Dendritic cell treated with granulocyte-macrophage colony-stimulating factor and Interleukin-4, amounts not matched to agents 40 ng/mL and 50 ng/mL, for 4 days (primary cell): ENCODE measurements around the gene CCNF.

Experiments used
- H3K27ac Mint-ChIP-seq: one replicate; pipeline ENCODE4 v1.8.0; 2022; ENCODE audit warnings: mild to moderate bottlenecking, mixed read lengths
- H3K27me3 Mint-ChIP-seq: one replicate; pipeline ENCODE4 v1.8.0; 2022; ENCODE audit warnings: mild to moderate bottlenecking, mixed read lengths
- H3K36me3 Mint-ChIP-seq: one replicate; pipeline ENCODE4 v1.8.0; 2022; ENCODE audit warnings: low read depth, mixed read lengths
- H3K4me1 Mint-ChIP-seq: one replicate; pipeline ENCODE4 v1.8.0; 2022; ENCODE audit warnings: low read depth, mixed read lengths
- H3K4me3 Mint-ChIP-seq: one replicate; pipeline ENCODE4 v1.8.0; 2022; ENCODE audit warnings: mild to moderate bottlenecking, moderate library complexity, mixed read lengths
- H3K9me3 Mint-ChIP-seq: one replicate; pipeline ENCODE4 v1.8.0; 2022; ENCODE audit warnings: mixed read lengths
- intact Hi-C: fragments of 100-400 bp; cut with micrococcal nuclease; formaldehyde crosslinking; loops from one replicate; pipeline ENCODE4 v1.15.0; 2022

Gene CCNF

DNA sequence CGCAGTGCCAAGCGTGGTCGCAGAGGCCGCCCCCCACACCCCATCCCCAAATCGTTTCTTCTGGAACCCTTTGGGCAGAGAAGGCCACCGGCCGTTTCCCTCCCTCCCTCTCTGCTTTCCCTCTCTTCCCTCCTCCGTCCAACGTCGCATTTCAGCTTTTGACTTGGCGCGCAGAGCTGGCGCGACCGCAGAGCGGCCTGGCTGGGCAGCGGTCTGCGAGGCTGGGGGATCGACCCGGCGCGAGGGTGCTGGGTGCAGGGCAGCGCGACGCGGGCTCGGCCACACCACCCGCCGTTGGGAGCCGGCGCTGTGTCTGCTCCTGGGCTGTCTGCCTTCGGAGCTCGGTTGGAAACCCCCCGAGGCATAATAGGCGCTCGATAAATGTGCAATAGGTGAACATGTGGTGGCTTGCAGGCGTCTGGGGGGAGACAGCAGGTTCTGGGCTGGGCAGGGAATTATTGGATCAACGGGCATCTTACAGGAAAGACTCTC is 39.0 kb downstream of the CCNF start:
- H3K27ac Mint-ChIP-seq, result no peak overlapping the region
- H3K4me3 Mint-ChIP-seq, result peak overlapping the region; percentile 70
- no peaks in the 10 kb centered on the region for H3K36me3 Mint-ChIP-seq
- peaks cover 48% of the 10 kb centered on the region for H3K4me1 Mint-ChIP-seq
- H3K9me3 Mint-ChIP-seq, result no peaks in the 10 kb centered on the region
- peaks cover 63% of the 10 kb centered on the region for H3K27me3 Mint-ChIP-seq
- intact Hi-C loops, result no loop called here

DNA sequence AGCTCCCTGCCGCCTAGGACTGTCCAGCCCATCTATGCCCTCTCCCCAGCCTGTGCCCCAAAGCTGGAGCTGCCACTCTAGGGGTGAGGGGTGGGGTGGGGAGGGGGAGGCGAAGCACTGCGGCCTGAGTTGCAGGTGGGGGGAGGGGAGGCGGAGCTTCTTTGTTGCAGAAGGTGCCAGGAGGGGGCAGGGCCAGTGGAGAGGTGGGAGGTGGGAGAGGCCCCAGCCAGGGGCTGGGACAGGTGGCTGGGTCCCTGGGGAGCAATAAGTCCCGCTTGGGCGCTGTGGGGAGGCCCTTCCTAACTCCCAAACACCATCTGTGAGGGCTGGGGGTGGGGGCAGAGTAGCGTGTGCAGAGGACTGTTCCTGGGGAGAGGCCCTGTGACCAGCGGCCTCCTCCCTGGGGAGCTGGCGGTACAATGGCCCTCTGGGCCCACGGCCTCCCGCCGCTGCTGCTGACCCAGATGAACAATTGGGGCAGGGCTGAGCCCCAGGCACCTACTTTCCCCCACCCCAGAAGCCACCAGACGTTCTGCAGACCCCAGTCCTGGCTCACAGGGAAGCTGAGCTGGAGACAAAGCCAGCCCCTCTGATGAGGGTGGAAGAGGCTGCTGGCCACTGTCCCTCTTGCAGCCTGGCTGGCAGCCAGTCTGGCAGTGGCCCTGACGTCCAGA is 39.6 kb downstream of the CCNF start:
- Mint-ChIP-seq H3K27ac (no peak overlapping the region), H3K4me3 (no peak overlapping the region), H3K27me3 (peaks cover 67% of the 10 kb centered on the region), H3K4me1 (peaks cover 46% of the 10 kb centered on the region), H3K9me3 (no peaks in the 10 kb centered on the region), H3K36me3 (no peaks in the 10 kb centered on the region)
- intact Hi-C loops, result no loop called here

DNA sequence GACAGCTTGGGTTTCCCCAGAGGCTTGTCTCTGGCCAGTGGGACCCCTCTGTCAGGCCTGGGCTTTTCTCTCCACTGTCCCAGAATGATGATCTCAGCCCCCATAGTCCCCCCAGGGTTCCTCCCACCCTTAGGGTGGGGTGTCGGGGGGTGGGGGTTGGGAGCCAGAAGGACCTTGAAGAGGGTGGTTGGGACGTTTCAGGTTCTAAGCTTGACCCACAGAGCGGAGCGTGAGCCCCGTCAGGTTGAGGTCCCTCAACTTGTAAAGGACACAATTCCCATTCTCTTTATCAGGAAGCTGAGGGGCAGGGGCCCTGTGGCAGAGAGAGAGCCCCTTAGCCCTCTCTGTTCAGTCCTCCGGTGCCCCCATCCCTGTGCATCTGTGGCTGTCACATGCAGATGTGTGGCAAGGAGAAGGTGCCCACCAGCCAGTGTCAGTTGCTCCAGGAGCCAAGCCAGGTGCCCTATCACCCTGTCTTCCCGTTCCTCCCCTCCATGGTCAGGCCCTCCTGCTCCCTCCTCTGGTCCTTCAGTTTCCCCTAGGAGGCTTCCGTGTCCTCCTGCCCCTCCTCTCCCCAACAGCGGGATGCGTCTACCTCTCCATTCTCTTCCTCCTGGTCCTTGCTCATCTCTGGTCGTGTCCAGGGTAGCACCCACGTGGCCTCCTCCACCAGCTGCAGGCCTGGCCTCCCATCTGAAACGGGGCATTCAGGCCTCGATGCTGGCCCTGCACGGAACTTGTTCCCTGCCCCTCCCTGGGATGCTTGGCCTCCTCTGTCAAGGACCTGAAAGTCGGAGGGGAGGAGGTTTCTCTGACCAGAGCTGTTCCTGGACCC is 40.4 kb downstream of the CCNF start:
- Mint-ChIP-seq H3K9me3 (no peaks in the 10 kb centered on the region), H3K27ac (no peak overlapping the region), H3K4me1 (peaks cover 42% of the 10 kb centered on the region), H3K27me3 (peaks cover 67% of the 10 kb centered on the region), H3K4me3 (no peak overlapping the region), H3K36me3 (peaks cover 1% of the 10 kb centered on the region)
- intact Hi-C loops, result no loop called here

DNA sequence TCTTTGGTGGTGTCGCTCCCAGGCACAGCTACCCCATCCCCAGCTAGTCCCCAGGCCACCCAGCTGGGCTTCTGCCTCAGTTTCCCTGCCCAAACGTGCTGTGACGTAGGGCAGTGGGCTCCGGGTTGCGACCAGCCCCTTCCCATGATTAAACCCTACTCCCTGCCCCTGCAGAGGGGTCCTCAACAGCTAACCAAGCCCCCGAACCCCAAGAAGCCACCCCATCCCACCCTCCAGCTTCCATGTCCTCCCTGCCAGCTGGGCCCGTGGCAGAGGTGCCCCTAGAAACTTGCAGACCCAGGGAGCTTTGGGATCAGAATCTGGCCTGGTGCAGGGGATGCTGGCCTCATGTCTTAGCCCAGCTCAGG is 41.0 kb downstream of the CCNF start:
- Mint-ChIP-seq H3K27me3 (peaks cover 67% of the 10 kb centered on the region), H3K9me3 (no peaks in the 10 kb centered on the region), H3K4me1 (peaks cover 42% of the 10 kb centered on the region), H3K36me3 (peaks cover 5% of the 10 kb centered on the region), H3K4me3 (no peak overlapping the region), H3K27ac (no peak overlapping the region)
- intact Hi-C loops, result no loop called here

DNA sequence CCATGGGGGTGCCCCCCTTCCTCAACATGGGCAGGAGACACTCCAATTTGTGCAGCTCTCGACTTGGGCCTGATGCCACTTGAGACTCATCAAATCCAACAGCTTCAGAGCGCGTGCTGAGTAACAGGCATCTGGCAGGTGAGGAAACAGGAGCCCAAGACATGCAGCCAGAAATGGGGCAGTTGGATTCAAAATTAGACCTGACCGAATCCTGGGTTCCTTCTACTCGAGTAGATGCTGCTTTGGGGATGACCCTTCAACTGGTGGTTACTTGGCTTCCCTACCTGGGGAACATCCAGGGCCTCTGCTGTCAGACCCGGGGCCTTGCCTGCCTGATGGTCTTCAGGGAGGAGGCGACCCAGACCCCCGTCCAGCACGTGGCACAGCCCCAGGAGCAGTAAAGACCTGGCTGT is 41.4 kb downstream of the CCNF start:
- no peak overlapping the region for H3K27ac Mint-ChIP-seq
- H3K9me3 Mint-ChIP-seq, result no peaks in the 10 kb centered on the region
- peaks cover 5% of the 10 kb centered on the region for H3K36me3 Mint-ChIP-seq
- peaks cover 42% of the 10 kb centered on the region for H3K4me1 Mint-ChIP-seq
- H3K27me3 Mint-ChIP-seq, result peaks cover 67% of the 10 kb centered on the region
- H3K4me3 Mint-ChIP-seq, result no peak overlapping the region
- intact Hi-C loops, result no loop called here

DNA sequence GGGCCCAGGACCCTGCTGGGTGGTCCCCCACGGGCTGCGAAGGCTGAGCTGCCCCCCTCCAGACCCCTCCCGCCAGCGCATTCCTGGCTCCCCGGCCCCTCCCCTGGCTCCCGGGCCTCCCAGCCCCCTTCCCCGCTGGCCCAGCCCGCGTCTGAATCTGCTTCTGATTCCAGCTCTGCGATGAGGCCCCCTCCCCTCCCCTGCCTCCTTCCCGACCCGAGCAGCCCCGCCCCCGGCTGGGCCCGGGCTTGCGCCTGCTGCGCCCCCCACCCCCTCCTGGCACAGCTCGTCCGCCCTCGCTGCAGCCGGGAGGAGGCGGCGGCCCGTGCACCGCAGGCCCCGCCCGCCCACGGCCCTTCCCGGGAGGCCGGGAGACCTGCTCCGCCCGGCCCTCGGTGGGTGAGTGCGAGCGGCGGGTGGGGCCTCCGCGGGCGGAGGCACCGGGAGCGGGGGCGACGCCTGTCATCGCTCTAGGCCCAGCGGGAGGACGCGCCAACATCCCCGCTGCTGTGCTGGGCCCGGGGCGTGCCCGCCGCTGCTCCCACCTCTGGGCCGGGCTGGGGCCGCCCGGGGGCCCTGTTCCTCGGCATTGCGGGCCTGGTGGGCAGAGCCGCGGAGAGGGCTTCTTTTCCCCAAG is 41.9 kb downstream of the CCNF start, which contains the start of gene NTN3:
Gene NTN3, plus strand, starts transcription at position 282 of the 637 bp plus-strand sequence. CDS start 405 bp downstream, outside the sequence.
- Mint-ChIP-seq H3K4me3 (no peak within 1 kb of the TSS), H3K4me1 (peaks cover 47% of the 10 kb centered on the region), H3K27ac (no peak within 1 kb of the TSS), H3K27me3 (peaks cover 64% of the 10 kb centered on the region), H3K9me3 (no peaks in the 10 kb centered on the region), H3K36me3 (peaks cover 5% of the 10 kb centered on the region)
- intact Hi-C loops, result no loop called here

DNA sequence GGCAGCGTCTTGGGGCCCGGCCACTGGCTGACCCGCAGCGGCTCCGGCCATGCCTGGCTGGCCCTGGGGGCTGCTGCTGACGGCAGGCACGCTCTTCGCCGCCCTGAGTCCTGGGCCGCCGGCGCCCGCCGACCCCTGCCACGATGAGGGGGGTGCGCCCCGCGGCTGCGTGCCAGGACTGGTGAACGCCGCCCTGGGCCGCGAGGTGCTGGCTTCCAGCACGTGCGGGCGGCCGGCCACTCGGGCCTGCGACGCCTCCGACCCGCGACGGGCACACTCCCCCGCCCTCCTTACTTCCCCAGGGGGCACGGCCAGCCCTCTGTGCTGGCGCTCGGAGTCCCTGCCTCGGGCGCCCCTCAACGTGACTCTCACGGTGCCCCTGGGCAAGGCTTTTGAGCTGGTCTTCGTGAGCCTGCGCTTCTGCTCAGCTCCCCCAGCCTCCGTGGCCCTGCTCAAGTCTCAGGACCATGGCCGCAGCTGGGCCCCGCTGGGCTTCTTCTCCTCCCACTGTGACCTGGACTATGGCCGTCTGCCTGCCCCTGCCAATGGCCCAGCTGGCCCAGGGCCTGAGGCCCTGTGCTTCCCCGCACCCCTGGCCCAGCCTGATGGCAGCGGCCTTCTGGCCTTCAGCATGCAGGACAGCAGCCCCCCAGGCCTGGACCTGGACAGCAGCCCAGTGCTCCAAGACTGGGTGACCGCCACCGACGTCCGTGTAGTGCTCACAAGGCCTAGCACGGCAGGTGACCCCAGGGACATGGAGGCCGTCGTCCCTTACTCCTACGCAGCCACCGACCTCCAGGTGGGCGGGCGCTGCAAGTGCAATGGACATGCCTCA is 42.6 kb downstream of the CCNF start:
- intact Hi-C loops, result no loop called here
- Mint-ChIP-seq H3K9me3 (no peaks in the 10 kb centered on the region), H3K4me1 (peaks cover 50% of the 10 kb centered on the region), H3K4me3 (no peak overlapping the region), H3K27me3 (peaks cover 57% of the 10 kb centered on the region), H3K27ac (no peak overlapping the region), H3K36me3 (peaks cover 5% of the 10 kb centered on the region)

DNA sequence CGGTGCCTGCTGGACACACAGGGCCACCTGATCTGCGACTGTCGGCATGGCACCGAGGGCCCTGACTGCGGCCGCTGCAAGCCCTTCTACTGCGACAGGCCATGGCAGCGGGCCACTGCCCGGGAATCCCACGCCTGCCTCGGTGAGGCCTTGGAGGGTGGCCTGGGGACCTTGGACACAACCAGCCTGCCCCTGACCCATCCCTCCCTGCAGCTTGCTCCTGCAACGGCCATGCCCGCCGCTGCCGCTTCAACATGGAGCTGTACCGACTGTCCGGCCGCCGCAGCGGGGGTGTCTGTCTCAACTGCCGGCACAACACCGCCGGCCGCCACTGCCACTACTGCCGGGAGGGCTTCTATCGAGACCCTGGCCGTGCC is 43.2 kb downstream of the CCNF start:
- no peak overlapping the region for H3K4me3 Mint-ChIP-seq
- H3K27ac Mint-ChIP-seq, result no peak overlapping the region
- H3K9me3 Mint-ChIP-seq, result no peaks in the 10 kb centered on the region
- intact Hi-C loops, result no loop called here
- peaks cover 51% of the 10 kb centered on the region for H3K27me3 Mint-ChIP-seq
- H3K36me3 Mint-ChIP-seq, result peaks cover 5% of the 10 kb centered on the region
- peaks cover 52% of the 10 kb centered on the region for H3K4me1 Mint-ChIP-seq

DNA sequence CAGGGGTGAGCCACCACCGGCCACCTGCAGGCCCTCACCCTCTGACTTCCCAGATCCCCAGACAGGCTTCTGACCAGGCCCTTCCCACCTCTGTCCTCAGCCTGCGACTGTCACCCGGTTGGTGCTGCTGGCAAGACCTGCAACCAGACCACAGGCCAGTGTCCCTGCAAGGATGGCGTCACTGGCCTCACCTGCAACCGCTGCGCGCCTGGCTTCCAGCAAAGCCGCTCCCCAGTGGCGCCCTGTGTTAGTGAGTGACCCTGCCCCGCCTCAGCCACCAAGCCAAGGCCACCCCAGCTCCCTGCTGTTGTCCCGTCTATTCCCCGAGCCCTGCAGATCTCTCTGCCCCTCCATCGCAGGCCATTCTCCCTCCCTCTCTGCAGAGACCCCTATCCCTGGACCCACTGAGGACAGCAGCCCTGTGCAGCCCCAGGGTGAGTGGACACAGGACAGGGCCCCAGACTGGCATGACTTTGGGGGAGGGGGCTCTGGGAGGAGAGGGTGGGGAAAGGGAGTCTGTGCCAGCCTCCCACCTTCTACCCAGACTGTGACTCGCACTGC is 43.7 kb downstream of the CCNF start:
- peak overlapping the region; percentile 54 for H3K4me3 Mint-ChIP-seq
- no peaks in the 10 kb centered on the region for H3K9me3 Mint-ChIP-seq
- intact Hi-C loops, result no loop called here
- H3K27ac Mint-ChIP-seq, result no peak overlapping the region
- H3K4me1 Mint-ChIP-seq, result peaks cover 56% of the 10 kb centered on the region
- H3K27me3 Mint-ChIP-seq, result peaks cover 49% of the 10 kb centered on the region
- peaks cover 5% of the 10 kb centered on the region for H3K36me3 Mint-ChIP-seq

DNA sequence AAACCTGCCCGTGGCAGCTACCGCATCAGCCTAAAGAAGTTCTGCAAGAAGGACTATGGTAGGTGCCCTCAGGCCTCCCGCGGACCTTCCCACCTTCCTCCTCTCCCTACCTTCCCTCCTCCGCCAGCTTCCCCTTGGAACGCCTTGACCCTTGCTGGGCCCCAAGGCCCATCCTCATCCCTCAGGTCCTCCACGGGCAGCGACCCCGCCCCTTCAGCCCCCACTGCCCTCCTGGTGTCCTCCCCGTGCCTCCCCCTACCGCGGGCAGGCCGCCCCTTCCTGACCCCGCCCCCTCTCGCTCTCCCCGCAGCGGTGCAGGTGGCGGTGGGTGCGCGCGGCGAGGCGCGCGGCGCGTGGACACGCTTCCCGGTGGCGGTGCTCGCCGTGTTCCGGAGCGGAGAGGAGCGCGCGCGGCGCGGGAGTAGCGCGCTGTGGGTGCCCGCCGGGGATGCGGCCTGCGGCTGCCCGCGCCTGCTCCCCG is 44.2 kb downstream of the CCNF start:
- H3K9me3 Mint-ChIP-seq, result no peaks in the 10 kb centered on the region
- no peak overlapping the region for H3K27ac Mint-ChIP-seq
- intact Hi-C loops, result no loop called here
- peaks cover 5% of the 10 kb centered on the region for H3K36me3 Mint-ChIP-seq
- H3K4me3 Mint-ChIP-seq, result peak overlapping the region; percentile 54
- H3K4me1 Mint-ChIP-seq, result peaks cover 56% of the 10 kb centered on the region
- H3K27me3 Mint-ChIP-seq, result peaks cover 44% of the 10 kb centered on the region

DNA sequence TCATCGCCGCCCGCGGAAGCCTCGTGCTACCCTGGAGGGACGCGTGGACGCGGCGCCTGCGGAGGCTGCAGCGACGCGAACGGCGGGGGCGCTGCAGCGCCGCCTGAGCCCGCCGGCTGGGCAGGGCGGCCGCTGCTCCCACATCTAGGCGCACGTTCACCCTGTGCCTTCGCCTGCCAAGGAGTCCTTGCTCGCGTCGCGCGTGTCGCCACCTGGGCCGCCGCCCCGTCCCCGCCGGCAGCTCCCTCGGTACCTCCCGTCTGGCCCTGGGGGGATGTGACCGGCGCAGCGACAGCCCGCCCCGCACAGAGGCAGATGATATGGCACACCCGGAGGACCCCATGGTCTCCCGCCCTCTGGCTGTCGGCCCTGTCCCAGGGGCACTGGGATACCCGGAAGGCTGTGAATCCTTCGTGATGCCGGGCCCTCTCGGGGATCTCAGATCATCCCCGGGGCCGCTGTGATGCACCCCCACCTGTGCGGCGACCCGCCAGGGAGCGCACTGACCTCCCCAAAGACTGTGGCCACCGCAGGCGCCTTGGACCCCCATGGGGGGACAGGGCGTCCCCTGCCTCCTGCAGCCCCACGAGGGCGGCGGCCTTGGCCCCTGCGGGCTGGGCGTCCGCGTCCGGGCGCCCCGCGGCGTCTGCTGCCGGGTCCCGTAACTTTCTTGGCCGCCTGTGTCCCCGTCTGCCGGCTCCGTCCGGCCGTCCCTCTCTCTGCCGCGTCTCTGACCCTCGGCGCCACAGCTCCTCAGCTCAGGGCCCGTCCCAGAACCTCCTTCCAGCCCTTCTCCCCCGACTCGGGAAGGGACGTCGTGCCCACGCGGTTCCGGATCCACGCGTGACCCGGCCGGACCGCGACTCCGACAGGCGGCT is 45.0 kb downstream of the CCNF start:
- no peaks in the 10 kb centered on the region for H3K9me3 Mint-ChIP-seq
- intact Hi-C loops, result loop anchor here (2.0 kb wide), 1 partner anchor 27 kb away; no protein-coding TSS in a partner anchor
- H3K36me3 Mint-ChIP-seq, result peaks cover 8% of the 10 kb centered on the region
- peak overlapping the region; percentile 84 for H3K4me3 Mint-ChIP-seq
- peaks cover 37% of the 10 kb centered on the region for H3K27me3 Mint-ChIP-seq
- H3K4me1 Mint-ChIP-seq, result peaks cover 50% of the 10 kb centered on the region
- H3K27ac Mint-ChIP-seq, result peak overlapping the region; percentile 90

DNA sequence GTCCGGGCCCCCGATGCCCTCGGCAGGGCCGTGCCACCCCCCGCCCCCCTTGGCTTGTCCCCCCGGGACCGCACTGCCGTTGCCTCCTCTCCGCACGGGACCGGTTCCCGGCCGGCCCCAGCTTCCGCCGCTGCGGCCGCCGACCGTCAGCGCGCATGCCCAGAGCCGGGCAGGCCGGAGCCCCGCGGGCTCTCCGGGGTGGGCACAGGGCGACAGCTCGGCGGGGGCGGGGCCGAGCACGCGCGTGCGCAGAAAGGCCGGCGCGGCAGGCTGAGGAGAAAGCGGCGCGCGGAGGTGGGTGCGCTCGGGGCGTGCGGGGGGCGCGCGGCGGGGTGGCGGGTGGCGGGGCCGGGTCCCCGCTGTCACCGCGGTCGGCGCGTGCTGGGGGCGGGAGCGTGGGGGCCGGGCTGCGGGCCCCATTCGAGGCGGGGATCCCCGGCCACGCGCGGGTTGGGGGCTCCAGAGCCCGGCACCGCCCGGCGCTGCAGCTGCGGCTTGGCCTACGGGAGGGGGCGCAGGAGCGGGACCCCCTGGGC is 45.7 kb downstream of the CCNF start, which contains the start of gene TBC1D24:
Gene TBC1D24, plus strand, starts transcription at position 251 of the 536 bp plus-strand sequence. CDS start 21,022 bp downstream, outside the sequence.
- Mint-ChIP-seq H3K9me3 (no peaks in the 10 kb centered on the region), H3K4me3 (peak within 1 kb of the TSS; percentile 84), H3K27me3 (peaks cover 30% of the 10 kb centered on the region), H3K27ac (peak within 1 kb of the TSS; percentile 90), H3K4me1 (peaks cover 45% of the 10 kb centered on the region), H3K36me3 (peaks cover 16% of the 10 kb centered on the region)
- intact Hi-C loops, result loop anchor here (2.0 kb wide), 1 partner anchor 26 kb away; no protein-coding TSS in a partner anchor
